ENCODE measurements around the gene DHRS13.

The DHRS13 gene

GRCh38 chr17:28901866-28902818 is 737 bp downstream of the DHRS13 start:
- DNase-seq = peak; percentile 72

DNA sequence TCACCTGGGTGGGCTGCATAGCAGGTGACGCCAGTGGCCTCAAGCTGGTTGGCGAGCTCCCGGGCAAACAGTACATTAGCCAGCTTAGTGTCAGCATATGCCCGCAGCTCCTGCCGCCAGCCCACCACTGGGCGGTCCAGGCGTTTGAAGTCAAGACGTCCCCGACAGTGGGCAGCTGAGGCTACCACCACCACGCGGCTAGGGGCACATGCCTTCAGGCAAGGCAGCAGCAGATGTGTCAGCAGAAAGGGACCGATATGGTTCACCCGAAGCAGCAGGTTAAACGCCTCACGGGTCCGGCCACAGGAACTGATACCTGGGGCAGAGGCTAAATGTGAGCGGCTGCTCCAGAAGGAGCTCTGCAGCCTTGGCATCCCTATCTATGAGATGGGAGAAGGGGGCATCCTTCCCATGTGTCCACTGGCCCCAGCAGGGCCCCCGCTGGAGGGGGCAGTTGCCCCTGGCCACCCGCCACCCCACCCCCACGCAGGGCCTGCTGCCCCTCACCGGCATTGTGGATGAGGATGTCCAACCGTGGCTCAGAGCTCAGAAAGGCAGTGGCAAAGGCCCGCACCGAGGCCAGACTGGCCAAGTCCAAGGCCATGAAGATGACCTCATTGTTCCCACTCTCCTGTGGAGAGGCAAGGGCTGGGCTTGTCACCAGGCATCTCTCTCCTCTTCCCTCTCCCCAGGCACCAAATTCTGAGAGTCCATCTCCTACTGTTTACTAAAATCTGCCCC is 1.7 kb downstream of the DHRS13 start:
- DNase-seq = no peak

DNA sequence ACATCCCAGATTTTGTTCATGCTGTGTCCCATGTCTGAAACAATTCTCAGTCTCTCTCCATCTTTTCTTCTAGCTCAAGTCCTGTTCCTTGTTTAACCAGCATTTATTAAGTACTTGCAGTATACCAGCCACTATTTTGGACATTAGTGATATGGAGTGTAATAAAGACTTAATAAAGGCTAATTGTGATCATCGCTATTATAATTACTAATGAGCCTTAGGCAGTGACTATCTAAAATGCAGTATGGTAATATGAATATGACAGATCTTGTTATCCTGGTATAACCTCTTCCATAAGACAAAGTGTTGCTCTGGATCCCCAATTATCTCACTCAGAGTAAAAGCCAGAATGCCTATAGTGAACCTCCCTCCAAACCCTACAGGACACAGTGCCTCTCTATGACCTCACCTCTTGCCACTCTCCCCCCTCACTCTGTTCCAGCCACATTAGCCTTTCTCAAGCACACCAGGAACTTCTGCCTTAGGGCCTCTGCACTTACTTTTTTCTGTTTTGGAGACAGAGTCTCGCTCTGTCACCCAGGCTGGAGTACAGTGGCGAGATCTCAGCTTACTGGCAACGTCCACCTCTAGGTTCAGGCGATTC is 3.6 kb downstream of the DHRS13 start:
- DNase-seq = no peak

DNA sequence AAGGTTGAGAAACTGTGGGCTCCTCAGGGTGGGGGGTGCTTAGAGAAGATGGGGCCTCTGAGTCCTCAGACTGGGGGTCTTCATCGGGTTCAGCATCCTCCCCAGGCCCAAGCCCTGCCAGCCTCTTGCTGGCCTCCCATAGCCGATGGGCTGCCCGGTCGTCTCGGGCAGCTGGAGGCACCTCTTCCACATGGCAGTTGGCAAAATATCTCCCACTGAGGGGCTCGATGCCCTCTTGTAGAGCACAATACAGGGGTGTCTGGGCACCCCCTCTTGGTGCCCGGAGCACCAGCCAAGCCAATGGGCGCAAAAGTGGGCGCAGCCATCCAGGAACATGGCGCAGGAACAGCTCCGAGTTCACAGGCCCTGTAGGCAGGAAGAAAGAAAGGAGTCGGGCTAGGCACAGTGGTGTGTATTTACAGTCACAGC is 4.3 kb downstream of the DHRS13 start:
- DNase-seq = no peak

DNA sequence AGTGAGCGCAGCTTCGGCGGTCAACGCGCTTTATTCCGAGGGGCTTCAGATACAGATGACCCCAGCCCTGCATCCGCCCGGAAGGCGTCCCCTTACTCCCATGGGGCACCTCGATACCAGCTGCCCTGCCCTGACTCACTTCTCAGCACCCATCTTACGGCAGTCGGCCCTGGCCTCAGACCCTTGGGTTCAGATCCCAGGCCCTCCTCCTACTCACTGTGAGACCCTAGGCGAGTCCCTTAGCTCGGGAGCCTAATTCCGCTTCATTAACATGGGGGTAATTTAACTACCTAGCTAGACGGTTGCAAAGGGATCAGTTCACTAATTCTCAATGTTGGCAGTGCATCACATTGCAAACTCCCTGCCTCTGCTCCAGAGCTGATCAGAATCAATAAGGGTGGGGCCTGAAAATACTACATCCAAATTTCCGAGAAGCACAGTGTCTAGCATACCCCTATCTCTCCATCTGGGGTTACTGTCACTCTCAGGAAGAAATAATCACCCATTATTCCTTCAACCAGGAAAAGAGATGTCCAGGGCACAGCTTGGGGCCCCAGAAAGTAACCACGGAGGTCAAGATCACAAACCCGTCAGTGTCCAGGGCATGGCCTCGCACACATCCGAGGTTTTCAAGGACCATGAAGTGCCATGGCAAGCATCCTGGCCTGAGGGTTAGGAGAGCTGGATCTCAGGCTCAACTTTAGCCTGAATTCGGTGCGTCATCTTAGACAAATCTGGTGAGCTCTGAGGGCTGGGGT is 4.9 kb downstream of the DHRS13 start:
- no peak for DNase-seq

DNA sequence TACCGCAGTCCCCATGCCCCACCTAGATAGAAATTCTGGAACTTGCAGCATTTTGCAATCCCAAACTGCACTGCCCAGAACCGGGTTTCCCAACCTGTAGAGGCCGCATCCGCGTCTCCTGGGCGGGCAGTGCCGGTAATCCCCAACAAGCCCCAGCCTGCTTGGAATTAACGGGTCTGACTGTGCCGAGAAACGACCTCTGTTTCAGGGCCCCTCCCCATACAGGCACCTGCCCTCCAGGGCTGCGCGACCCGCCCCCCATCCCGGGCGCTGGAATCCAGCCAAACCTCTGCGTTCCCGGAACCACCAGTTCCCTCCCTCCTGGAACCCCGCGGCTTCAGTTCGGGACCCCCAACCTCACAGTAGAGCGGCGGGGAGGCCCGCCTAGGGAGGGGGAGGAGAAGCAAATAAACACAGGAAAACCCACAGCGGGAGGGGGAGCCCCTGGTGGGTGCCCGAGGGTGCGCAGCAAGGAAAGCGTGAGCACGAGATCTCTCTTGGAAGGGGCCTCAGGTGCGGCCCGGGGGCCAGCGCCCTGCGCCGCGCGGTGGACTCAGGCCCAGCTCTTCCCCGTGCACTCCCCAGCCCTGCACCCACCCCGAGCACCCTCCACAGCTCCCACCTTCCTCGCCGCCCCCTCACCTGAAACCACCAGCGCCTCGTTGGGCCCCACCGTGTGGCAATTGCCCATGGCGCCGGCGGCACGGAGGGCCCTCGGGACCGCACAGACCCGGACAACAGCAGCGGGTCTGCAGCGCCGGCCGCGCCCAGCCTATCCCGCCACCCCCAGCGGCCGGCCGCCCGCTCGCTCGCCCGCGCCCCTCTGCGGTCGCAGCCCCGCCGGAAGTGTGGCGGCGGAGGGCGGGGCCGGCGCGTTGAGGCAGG is 5.8 kb downstream of the DHRS13 start, which contains the start of gene FLOT2:
FLOT2 (minus strand) TSS at position 850 of the 885 bp plus-strand sequence; CDS start at position 691, 159 bp downstream.
- DNase-seq = peak; percentile 76

- DNase-seq = no peak
Observed at GRCh38 chr17:28896491-28896883, 6.4 kb downstream of the DHRS13 start.

DNA sequence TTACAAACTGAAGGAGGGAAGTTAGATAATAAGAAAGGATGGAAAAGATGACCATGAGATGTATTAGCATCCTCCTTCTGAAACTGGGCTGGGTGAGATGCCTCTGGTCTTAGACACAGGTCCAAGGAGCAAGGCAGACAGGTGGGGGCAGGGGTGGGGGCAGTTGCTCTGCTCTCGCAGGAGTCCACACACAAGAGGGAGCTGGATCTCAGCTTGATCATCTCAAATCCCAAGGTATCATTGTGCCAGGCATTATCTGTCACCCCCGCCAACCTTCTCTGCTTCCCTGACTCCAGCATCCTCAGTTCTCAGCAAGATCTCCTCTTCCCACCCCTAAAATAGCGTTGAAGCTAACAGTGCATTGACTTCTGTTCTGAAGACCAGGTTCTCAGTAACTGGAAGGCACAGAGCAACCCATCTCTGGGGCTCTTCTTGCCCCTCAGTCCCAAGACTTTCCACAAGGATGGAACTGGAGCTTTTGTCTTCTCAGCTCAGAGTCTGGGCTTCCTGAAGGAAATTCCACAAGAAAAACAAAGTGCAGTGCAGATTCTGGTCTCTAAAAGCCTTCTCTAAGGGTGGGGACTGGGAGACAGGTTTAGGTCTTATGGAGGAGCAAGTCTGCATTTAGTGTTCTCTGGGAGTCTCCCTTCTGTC is 7.0 kb downstream of the DHRS13 start:
- DNase-seq = no peak

DNA sequence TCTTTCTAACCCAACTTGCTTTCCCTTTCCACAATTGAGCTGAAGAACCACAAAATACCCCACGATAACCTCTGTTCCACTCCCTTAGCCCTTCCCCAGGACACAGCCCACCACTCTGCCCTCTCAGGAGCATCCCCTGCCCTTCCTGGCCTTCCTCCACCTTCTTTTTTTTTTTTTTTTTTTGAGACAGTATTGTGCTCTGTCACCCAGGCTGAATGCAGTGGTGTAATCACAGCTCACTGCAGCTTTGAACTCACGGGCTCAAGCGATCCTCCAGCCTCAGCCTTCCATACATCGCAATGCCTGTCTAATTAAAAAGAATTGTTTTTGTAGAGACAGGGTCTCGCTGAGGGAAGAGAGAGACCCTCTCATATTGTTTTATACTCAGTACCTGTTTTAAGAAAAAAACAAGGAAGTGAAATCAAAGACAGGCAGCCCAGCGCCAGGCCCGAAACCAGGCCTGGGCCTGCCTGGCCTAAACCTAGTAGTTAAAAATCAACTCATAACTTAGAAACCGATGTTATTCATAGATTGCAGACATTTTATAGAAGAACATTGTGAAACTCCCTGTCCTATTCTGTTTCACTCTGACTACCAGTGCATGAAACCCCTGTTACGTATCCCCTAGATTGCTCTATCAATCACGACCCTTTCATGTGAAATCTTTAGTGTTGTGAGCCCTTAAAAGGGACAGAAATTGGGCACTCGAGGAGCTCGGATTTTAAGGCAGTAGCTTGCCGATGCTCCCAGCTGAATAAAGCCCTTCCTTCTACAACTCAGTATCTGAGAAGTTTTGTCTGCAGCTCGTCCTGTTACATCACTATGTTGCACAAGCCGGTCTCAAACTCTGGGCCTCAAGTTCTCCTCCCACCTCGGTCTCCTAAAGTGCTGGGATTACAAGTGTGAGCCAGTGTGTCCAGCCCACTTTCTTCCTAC is 9.4 kb downstream of the DHRS13 start:
- DNase-seq = peak; percentile 54

GRCh38 chr17:28892024-28892423 is 10.9 kb downstream of the DHRS13 start:
- DNase-seq = no peak

DNA sequence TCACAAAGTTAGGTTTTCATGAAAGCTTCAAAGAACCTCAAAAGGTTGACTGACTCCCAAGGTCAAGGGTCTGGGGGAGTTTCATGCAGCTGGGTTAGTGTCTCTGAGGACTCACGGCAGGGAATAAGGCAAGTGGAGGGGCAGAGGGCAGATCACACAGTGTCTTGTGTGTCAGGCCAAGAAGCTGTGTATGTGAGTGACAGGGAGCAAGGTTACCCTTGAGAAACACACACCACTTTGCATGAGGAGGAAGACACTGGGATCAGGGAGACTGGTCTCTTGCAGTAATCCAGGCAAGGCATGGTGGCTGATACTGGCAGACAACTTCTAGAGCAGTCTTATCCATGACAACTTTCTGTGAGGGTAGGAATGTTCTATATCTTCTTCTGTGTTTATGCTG is 11.7 kb downstream of the DHRS13 start:
- DNase-seq = no peak

DNA sequence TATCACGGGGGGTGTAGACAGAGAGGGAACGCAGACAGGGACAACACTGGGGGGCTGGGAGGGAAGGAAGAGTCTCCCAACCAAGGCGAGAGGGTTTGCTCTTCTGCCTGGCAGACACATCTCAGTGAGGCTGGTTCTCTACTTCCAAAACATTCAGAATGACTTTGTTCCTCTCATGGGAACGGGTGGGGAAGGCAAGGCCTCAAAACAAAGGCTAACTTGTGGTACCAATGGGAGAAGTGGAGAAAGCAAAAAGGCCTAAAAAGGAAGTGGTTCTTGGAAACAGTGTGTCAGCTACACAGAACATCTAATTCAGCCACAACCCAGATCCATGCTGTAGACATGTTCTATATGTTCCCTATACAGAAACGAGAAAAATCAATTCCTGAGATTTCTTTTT is 12.9 kb downstream of the DHRS13 start:
- DNase-seq = no peak

DNA sequence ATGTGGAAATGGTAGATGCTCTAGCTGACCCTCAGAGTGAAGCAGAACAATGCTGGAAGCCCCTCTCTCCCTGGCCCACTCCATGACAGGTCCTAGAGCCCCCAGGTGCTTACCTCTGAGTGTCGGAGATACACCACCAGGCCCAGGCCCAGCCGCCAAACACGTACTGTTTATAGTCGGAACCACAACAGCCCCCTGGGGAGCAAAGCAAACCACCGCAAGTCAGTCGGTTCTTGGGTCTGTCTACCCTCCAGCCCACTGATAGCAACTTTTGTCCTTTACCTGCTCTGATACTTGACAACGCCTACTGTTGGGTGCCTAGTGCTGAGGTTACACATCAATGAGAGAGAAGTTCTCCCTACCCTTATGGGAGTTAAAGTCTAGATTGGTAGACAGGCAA is 14.0 kb downstream of the DHRS13 start:
- DNase-seq = no peak

GRCh38 chr17:28887871-28888471 is 14.9 kb downstream of the DHRS13 start:
- no peak for DNase-seq

DNA sequence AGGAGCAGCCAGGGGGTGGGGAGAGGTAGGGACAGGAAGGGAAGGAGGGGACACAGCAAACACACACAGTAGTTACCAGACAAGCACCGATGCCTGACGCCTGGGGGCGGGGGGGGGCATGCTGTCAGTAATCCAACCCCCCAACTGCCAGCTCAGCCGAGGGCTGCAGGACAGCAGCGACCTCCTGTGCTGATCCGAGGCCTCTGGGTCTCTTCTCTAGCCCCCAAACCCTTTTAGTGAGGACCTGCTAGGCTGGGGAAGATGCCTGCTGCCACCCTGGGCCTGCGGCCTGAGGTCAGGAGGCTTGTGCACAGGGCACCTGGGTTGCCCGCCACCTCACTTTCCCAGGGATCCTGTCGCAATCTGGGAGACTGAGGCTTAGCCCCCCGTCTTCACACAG is 16.9 kb downstream of the DHRS13 start:
- DNase-seq = no peak

DNA sequence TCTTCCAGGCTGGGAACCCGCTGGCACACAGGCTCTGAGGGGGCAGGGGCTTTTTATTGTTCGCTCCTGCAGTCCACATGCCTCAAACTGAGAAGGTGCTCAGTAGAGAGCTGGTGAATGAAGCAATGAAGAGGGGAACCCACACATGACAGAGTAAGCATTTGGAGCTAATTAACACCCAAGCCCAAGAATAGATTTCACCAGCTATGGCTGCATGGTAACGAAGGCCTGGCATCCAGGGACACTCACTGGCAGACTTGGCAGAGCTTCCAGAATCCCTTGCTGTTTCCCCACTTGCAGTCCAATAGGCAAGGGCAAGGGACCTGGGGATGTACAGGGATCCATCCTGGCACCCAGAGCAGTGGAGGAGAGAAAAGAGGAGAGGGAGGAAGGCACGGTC is 17.5 kb downstream of the DHRS13 start:
- no peak for DNase-seq

GRCh38 chr17:28883967-28884702 is 18.7 kb downstream of the DHRS13 start:
- no peak for DNase-seq

GRCh38 chr17:28882154-28882895 is 20.6 kb downstream of the DHRS13 start:
- no peak for DNase-seq
